CD4-positive, alpha-beta memory T cell (primary cell): ENCODE measurements around the gene CNTN4. TPM values are rescaled to one million over a fixed set of nuclear protein-coding genes. Genes with fewer than 3 reads are reported as not detected.

Experiments used
- CTCF ChIA-PET: fragments of 350-600 bp; sonication (Branson Sonifier 250); formaldehyde crosslinking; loops from one replicate; lab custom pipeline; 2021; ENCODE audit warnings: inconsistent platforms; ENCODE audit not compliant: partially characterized antibody; lab: Charles Lee
- POLR2A ChIA-PET: fragments of 350-600 bp; sonication (Branson Sonifier 250); formaldehyde crosslinking; loops from one replicate; lab custom pipeline; 2021; ENCODE audit not compliant: partially characterized antibody; lab: Charles Lee
- DNase-seq, 5 donors: peaks; one replicate each; pipeline versions ENCODE4 v3.0.0 to v3.0.0-alpha.2; 2020 to 2022; ENCODE audit warnings: mixed read lengths in 1 of 5
- H3K27ac ChIP-seq: one replicate; pipeline ENCODE4 v1.7.0; 2013; ENCODE audit warnings: low read depth, low read length
- H3K27me3 ChIP-seq: 2 replicates; pipeline ENCODE4 v1.7.0; 2013; ENCODE audit warnings: mild to moderate bottlenecking, low read length, moderate library complexity; ENCODE audit not compliant: insufficient read depth
- H3K36me3 ChIP-seq: 2 replicates; pipeline ENCODE4 v1.7.0; 2013; ENCODE audit warnings: mild to moderate bottlenecking, low read length, moderate library complexity; ENCODE audit not compliant: insufficient read depth
- H3K4me1 ChIP-seq: 2 replicates; pipeline ENCODE4 v1.7.0; 2013; ENCODE audit warnings: mild to moderate bottlenecking, low read length, moderate library complexity; ENCODE audit not compliant: insufficient read depth
- H3K4me3 ChIP-seq, 2 donors: one replicate each; pipeline ENCODE4 v1.7.0; 2013; ENCODE audit warnings: low read length in 2 of 2, mild to moderate bottlenecking in 1 of 2
- H3K9me3 ChIP-seq, 2 donors: one replicate each; pipeline ENCODE4 v1.7.0; 2013; ENCODE audit warnings: low read length in 2 of 2, control low read depth in 1 of 2; ENCODE audit not compliant: control insufficient read depth in 1 of 2
- H3K27ac Mint-ChIP-seq, 7 donors: one replicate each; pipeline ENCODE4 v1.8.0; 2020 to 2021; ENCODE audit warnings: mixed read lengths in 7 of 7, mild to moderate bottlenecking in 6 of 7, inconsistent platforms in 3 of 7, moderate library complexity in 3 of 7
- H3K27me3 Mint-ChIP-seq, 2 donors: one replicate each; pipeline ENCODE4 v1.8.0; 2020 to 2021; ENCODE audit warnings: mixed read lengths in 2 of 2
- H3K36me3 Mint-ChIP-seq, 2 donors: one replicate each; pipeline ENCODE4 v1.8.0; 2020 to 2021; ENCODE audit warnings: mixed read lengths in 2 of 2, inconsistent platforms in 1 of 2, mild to moderate bottlenecking in 1 of 2
- H3K4me1 Mint-ChIP-seq, 4 donors: one replicate each; pipeline ENCODE4 v1.8.0; 2020 to 2021; ENCODE audit warnings: mixed read lengths in 4 of 4, mild to moderate bottlenecking in 1 of 4
- H3K4me3 Mint-ChIP-seq, 8 donors: one replicate each; pipeline ENCODE4 v1.8.0; 2020 to 2021; ENCODE audit warnings: mixed read lengths in 8 of 8, mild to moderate bottlenecking in 7 of 8, moderate library complexity in 6 of 8, inconsistent platforms in 3 of 8
- H3K9me3 Mint-ChIP-seq, 8 donors: one replicate each; pipeline ENCODE4 v1.8.0; 2020 to 2021; ENCODE audit warnings: mixed read lengths in 8 of 8, mild to moderate bottlenecking in 5 of 8, inconsistent platforms in 3 of 8, moderate library complexity in 1 of 8
- intact Hi-C: fragments of 100-400 bp; cut with micrococcal nuclease; formaldehyde crosslinking; loops from one replicate; pipeline ENCODE4 v1.15.1; 2023
- polyA plus RNA-seq, 2 donors: library from polyadenylated mRNA; unstranded; fragments of 300-500 nt; fragmentation: Illumina TruSeq; gene quantifications; one replicate each; pipeline ENCODE4 v1.2.3, GENCODE V29; 2021
- total RNA-seq, 2 experiments: library from RNA; stranded (reverse); gene quantifications; one replicate each; pipeline ENCODE4 v1.2.3, GENCODE V29; 2021

CNTN4 gene
- total and polyA plus RNA-seq, 4 experiments from 2014 or later, result not detected

GRCh38 chr3:2578560-2578959 is 479.9 kb downstream of the CNTN4 start:
- H3K4me3 Mint-ChIP-seq, result no peak overlapping the region
- no peaks in the 10 kb centered on the region for H3K36me3 Mint-ChIP-seq
- no peak overlapping the region for H3K27ac Mint-ChIP-seq
- DNase-seq, result no peak
- CTCF ChIA-PET, result no interaction called here
- H3K36me3 ChIP-seq, result no peaks in the 10 kb centered on the region
- POLR2A ChIA-PET, result no interaction called here
- H3K9me3 ChIP-seq, result no peaks in the 10 kb centered on the region
- H3K4me1 ChIP-seq, result no peaks in the 10 kb centered on the region
- intact Hi-C loops, result no loop called here
- H3K9me3 Mint-ChIP-seq, result no peaks in the 10 kb centered on the region
- H3K27me3 ChIP-seq, result no peaks in the 10 kb centered on the region
- no peaks in the 10 kb centered on the region for H3K4me1 Mint-ChIP-seq
- no peak overlapping the region for H3K4me3 ChIP-seq
- H3K27ac ChIP-seq, result no peak overlapping the region
- H3K27me3 Mint-ChIP-seq, result peaks cover 2 to 3% of the 10 kb centered on the region in 2 donors

GRCh38 chr3:2579206-2579605 is 480.5 kb downstream of the CNTN4 start:
- intact Hi-C loops, result no loop called here
- POLR2A ChIA-PET, result no interaction called here
- no peaks in the 10 kb centered on the region for H3K4me1 Mint-ChIP-seq
- no peaks in the 10 kb centered on the region for H3K36me3 Mint-ChIP-seq
- H3K9me3 ChIP-seq, result no peaks in the 10 kb centered on the region
- H3K27me3 ChIP-seq, result no peaks in the 10 kb centered on the region
- no peak overlapping the region for H3K27ac ChIP-seq
- DNase-seq, result no peak
- H3K27ac Mint-ChIP-seq, result no peak overlapping the region
- H3K4me3 Mint-ChIP-seq, result no peak overlapping the region
- H3K27me3 Mint-ChIP-seq, result peaks cover 2 to 3% of the 10 kb centered on the region in 2 donors
- peaks cover 0 to under 1% (median 0%) of the 10 kb centered on the region in 8 donors for H3K9me3 Mint-ChIP-seq
- H3K4me1 ChIP-seq, result no peaks in the 10 kb centered on the region
- no peak overlapping the region for H3K4me3 ChIP-seq
- CTCF ChIA-PET, result no interaction called here
- H3K36me3 ChIP-seq, result no peaks in the 10 kb centered on the region

GRCh38 chr3:2583046-2583445 is 484.4 kb downstream of the CNTN4 start:
- no peaks in the 10 kb centered on the region for H3K9me3 ChIP-seq
- ChIA-PET CTCF (no interaction called here), POLR2A (no interaction called here)
- Mint-ChIP-seq H3K27me3 (peaks cover 2 to 3% of the 10 kb centered on the region in 2 donors), H3K9me3 (peaks cover 0 to 4% (median under 1%) of the 10 kb centered on the region in 8 donors), H3K4me1 (no peaks in the 10 kb centered on the region), H3K27ac (no peak overlapping the region), H3K4me3 (no peak overlapping the region), H3K36me3 (no peaks in the 10 kb centered on the region)
- H3K4me3 ChIP-seq, result no peak overlapping the region
- intact Hi-C loops, result no loop called here
- no peak overlapping the region for H3K27ac ChIP-seq
- no peaks in the 10 kb centered on the region for H3K27me3 ChIP-seq
- DNase-seq, result no peak
- no peaks in the 10 kb centered on the region for H3K4me1 ChIP-seq
- no peaks in the 10 kb centered on the region for H3K36me3 ChIP-seq

GRCh38 chr3:2589336-2589969 is 490.8 kb downstream of the CNTN4 start:
- no peaks in the 10 kb centered on the region for H3K27me3 Mint-ChIP-seq
- intact Hi-C loops, result no loop called here
- H3K27ac Mint-ChIP-seq, result no peak overlapping the region
- Histone ChIP-seq H3K36me3 (no peaks in the 10 kb centered on the region), H3K27me3 (no peaks in the 10 kb centered on the region), H3K9me3 (no peaks in the 10 kb centered on the region), H3K27ac (no peak overlapping the region), H3K4me3 (no peak overlapping the region), H3K4me1 (no peaks in the 10 kb centered on the region)
- peaks cover 0 to 3% (median under 1%) of the 10 kb centered on the region in 8 donors for H3K9me3 Mint-ChIP-seq
- DNase-seq, result no peak
- H3K4me3 Mint-ChIP-seq, result no peak overlapping the region
- no peaks in the 10 kb centered on the region for H3K36me3 Mint-ChIP-seq
- peaks cover 0 to 2% (median under 1%) of the 10 kb centered on the region in 4 donors for H3K4me1 Mint-ChIP-seq
- ChIA-PET CTCF (no interaction called here), POLR2A (no interaction called here)

GRCh38 chr3:2595486-2595885 is 496.8 kb downstream of the CNTN4 start:
- no peak for DNase-seq
- H3K4me3 Mint-ChIP-seq, result no peak overlapping the region
- intact Hi-C loops, result no loop called here
- Histone ChIP-seq H3K36me3 (no peaks in the 10 kb centered on the region), H3K27me3 (no peaks in the 10 kb centered on the region), H3K27ac (no peak overlapping the region), H3K4me3 (no peak overlapping the region), H3K9me3 (no peaks in the 10 kb centered on the region), H3K4me1 (no peaks in the 10 kb centered on the region)
- no peaks in the 10 kb centered on the region for H3K27me3 Mint-ChIP-seq
- ChIA-PET CTCF (no interaction called here), POLR2A (no interaction called here)
- H3K4me1 Mint-ChIP-seq, result peaks cover 0 to 2% (median under 1%) of the 10 kb centered on the region in 4 donors
- H3K36me3 Mint-ChIP-seq, result no peaks in the 10 kb centered on the region
- no peak overlapping the region for H3K27ac Mint-ChIP-seq
- H3K9me3 Mint-ChIP-seq, result no peaks in the 10 kb centered on the region

GRCh38 chr3:2597615-2598014 is 498.9 kb downstream of the CNTN4 start:
- ChIA-PET CTCF (no interaction called here), POLR2A (no interaction called here)
- Histone ChIP-seq H3K36me3 (no peaks in the 10 kb centered on the region), H3K9me3 (no peaks in the 10 kb centered on the region), H3K27ac (no peak overlapping the region), H3K4me1 (no peaks in the 10 kb centered on the region), H3K4me3 (no peak overlapping the region), H3K27me3 (no peaks in the 10 kb centered on the region)
- H3K4me1 Mint-ChIP-seq, result no peaks in the 10 kb centered on the region
- H3K9me3 Mint-ChIP-seq, result no peaks in the 10 kb centered on the region
- H3K36me3 Mint-ChIP-seq, result no peaks in the 10 kb centered on the region
- H3K27me3 Mint-ChIP-seq, result peaks cover 0 to 1% of the 10 kb centered on the region in 2 donors
- no peak overlapping the region for H3K27ac Mint-ChIP-seq
- H3K4me3 Mint-ChIP-seq, result no peak overlapping the region
- intact Hi-C loops, result no loop called here
- no peak for DNase-seq

- intact Hi-C loops, result no loop called here
- Histone ChIP-seq H3K9me3 (no peaks in the 10 kb centered on the region), H3K36me3 (no peaks in the 10 kb centered on the region), H3K27ac (no peak overlapping the region), H3K4me3 (no peak overlapping the region), H3K27me3 (no peaks in the 10 kb centered on the region), H3K4me1 (no peaks in the 10 kb centered on the region)
- DNase-seq, result no peak
- ChIA-PET CTCF (no interaction called here), POLR2A (no interaction called here)
- no peaks in the 10 kb centered on the region for H3K9me3 Mint-ChIP-seq
- H3K27ac Mint-ChIP-seq, result no peak overlapping the region
- no peaks in the 10 kb centered on the region for H3K4me1 Mint-ChIP-seq
- no peak overlapping the region for H3K4me3 Mint-ChIP-seq
- H3K36me3 Mint-ChIP-seq, result no peaks in the 10 kb centered on the region
- H3K27me3 Mint-ChIP-seq, result peaks cover 0 to 1% of the 10 kb centered on the region in 2 donors
Observed at GRCh38 chr3:2599471-2599870, 500.8 kb downstream of the CNTN4 start.
